ENCODE measurements around the gene THEM5.

Gene THEM5

DNA sequence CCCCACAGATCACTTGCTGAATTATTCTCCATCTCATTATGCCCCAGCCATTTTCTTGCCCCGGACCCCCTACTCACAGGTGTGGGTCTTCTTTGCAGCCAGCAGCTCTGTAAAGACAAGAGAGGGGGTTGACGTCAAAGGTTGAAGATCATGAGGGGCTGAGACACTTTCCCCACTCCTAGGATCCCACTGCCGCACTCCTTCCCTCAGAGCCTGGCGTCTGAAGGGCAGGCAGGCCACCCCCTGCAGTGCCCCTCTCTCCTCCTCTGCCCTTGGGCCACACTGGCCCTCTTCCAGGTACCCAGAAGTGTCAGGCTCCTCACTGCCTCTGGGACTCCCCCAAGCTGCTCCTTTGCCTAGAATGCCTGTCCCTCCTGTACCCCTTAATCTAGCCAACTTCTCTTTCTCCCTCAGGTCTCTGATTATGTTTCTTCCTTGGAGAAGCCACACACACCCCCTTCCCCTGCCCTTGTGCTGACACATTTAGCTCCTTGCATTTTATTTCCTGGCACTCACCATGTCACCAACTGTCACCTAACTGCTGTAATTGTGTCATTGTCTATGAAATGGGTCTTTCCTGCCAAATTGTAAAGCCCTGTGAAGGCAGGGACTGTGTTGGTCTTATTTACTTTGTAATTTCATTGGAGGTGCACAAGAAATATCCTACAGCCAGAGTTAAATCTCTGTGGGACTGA, 24.0 kb downstream of the THEM5 start:
- DNase-seq (ENCODE audit: low read depth) = no peak
- no peak overlapping the region for H3K4me3 ChIP-seq (ENCODE audit: low read depth, low read length)
- TF ChIP-seq, protein P1, sequence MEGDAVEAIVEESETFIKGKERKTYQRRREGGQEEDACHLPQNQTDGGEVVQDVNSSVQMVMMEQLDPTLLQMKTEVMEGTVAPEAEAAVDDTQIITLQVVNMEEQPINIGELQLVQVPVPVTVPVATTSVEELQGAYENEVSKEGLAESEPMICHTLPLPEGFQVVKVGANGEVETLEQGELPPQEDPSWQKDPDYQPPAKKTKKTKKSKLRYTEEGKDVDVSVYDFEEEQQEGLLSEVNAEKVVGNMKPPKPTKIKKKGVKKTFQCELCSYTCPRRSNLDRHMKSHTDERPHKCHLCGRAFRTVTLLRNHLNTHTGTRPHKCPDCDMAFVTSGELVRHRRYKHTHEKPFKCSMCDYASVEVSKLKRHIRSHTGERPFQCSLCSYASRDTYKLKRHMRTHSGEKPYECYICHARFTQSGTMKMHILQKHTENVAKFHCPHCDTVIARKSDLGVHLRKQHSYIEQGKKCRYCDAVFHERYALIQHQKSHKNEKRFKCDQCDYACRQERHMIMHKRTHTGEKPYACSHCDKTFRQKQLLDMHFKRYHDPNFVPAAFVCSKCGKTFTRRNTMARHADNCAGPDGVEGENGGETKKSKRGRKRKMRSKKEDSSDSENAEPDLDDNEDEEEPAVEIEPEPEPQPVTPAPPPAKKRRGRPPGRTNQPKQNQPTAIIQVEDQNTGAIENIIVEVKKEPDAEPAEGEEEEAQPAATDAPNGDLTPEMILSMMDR (IDR thresholded peaks at IDR 0.05; ENCODE audit: control insufficient read depth, extremely low read depth, insufficient read depth) = no peak

DNA sequence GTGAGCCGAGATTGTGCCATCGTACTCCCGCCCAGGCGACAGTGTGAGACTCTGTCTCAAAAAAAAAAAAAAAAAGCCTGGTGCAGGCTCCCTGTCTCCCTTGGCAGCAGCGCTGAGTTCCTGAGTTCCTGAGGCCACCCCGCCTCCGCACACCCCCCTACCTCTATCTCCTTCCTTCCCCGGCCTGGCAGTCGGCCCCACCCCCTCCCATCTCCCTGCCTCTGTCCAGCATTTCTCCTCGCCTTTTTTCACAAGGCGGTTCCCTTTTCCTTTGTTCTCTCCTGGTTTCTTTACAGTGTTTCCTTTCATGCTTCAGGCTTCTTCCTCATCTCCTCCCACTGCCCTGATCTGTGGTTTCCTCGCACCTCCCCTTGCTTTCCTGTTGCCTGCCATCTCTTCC, 24.6 kb downstream of the THEM5 start:
- no peak for DNase-seq (ENCODE audit: low read depth)
- H3K4me3 ChIP-seq (ENCODE audit: low read depth, low read length) = no peak overlapping the region
- TF ChIP-seq, protein P1 (IDR thresholded peaks at IDR 0.05; ENCODE audit: control insufficient read depth, extremely low read depth, insufficient read depth) = no peak

DNA sequence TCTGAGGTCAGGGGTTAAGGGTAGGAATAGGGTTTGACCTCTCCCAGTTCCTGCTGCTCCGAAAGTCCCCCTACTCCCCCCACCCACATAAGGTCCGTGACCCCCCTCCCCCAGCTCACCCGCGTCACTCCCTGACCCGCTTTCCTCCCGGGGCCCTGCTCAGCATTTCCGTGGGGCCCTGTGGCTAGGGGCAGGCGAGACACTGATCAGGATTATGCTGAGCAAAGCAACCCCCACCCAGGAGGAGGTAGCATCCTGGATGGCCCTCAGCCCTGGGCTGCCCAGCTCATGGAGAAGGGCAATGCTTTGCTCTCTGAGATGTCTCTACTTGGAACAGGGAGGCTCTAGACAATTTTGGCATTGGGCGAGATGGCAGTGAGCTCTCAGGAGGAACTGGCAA, 25.7 kb downstream of the THEM5 start:
- DNase-seq (ENCODE audit: low read depth) = no peak
- H3K4me3 ChIP-seq (ENCODE audit: low read depth, low read length) = no peak overlapping the region
- TF ChIP-seq, protein P1 (IDR thresholded peaks at IDR 0.05; ENCODE audit: control insufficient read depth, extremely low read depth, insufficient read depth) = no peak

DNA sequence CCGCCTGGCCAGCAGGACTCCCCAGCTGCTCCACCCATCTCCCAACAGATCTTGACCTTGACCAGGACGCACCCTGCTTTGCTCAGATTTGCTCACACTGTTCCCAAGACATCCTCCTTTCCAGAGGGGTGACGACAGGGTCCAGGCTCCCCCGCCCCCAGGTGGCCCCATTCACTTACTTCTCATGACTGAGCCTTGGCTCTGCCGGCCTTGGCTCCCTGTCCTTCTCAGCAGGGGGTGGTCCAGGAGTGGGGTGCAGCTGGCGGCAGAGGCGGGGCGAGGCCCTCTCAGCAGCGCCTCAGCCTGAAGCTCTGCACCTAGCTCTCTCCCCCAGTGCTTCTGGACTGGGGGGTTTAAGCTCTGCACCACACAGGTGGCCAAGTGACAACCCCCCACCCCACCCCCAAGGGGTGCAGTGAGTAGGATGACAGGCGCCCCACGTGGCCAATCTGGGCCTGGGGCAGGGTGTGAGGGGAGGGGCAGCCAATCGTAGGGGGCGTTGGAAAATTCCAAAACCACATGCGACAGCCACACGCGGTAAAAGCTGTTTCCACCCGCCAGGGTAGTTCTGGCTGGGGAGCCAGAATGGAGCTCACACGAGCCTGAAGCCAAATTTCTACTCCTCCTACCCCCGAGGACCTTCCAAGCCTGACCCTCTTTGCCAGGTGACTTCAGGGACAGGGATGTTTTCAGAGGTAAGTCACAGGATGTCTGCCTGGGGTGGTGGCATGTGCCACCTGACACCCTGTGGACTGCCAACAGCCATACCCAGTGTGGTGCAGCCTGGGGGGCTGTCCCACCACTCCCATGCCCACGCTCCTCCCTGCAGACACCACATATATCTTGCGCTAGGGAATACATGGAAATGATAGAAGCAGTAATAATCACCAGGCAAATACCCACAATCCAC, 27.5 kb downstream of the THEM5 start:
- TF ChIP-seq, protein P1 (IDR thresholded peaks at IDR 0.05; ENCODE audit: control insufficient read depth, extremely low read depth, insufficient read depth) = no peak
- no peak for DNase-seq (ENCODE audit: low read depth)
- H3K4me3 ChIP-seq (ENCODE audit: low read depth, low read length) = no peak overlapping the region

- TF ChIP-seq, protein P1 (IDR thresholded peaks at IDR 0.05; ENCODE audit: control insufficient read depth, extremely low read depth, insufficient read depth) = no peak
- no peak for DNase-seq (ENCODE audit: low read depth)
- H3K4me3 ChIP-seq (ENCODE audit: low read depth, low read length) = no peak overlapping the region
Measured at GRCh38 chr1:151825204-151825603, 28.3 kb downstream of the THEM5 start.

- TF ChIP-seq, protein P1 (IDR thresholded peaks at IDR 0.05; ENCODE audit: control insufficient read depth, extremely low read depth, insufficient read depth) = no peak
- no peak overlapping the region for H3K4me3 ChIP-seq (ENCODE audit: low read depth, low read length)
- DNase-seq (ENCODE audit: low read depth) = no peak
Measured at GRCh38 chr1:151823175-151823574, 30.3 kb downstream of the THEM5 start.
